T-helper 1 cell treated with Interleukin-12 subunit alpha and Interleukin-12 subunit beta and Interleukin-4 antibody, amounts not matched to agents 30 ng/mL and 1 ng/mL, for 36 hours (primary cell): Measurements from ENCODE around the gene SERPINA5. TPM values are rescaled to one million over a fixed set of nuclear protein-coding genes. Genes with fewer than 3 reads are reported as not detected.
"Not testable (repeated sequence)": the region's sequence is repeated elsewhere in the genome, so short reads cannot be mapped to it uniquely, and the experiment has no call there.

Experiments used
- intact Hi-C: fragments of 100-400 bp; cut with micrococcal nuclease; formaldehyde crosslinking; loops from one replicate; pipeline ENCODE4 v1.15.1; 2024
- total RNA-seq: library from RNA; stranded (reverse); gene quantifications from 2 replicates; pipeline ENCODE4 v1.2.3, GENCODE V29; 2022

SERPINA5 gene
- total RNA-seq, 1 donor from 2014 or later: not detected

GRCh38 chr14:94621358-94622134 is 40.3 kb downstream of the SERPINA5 start:
- intact Hi-C loops: no loop called here

DNA sequence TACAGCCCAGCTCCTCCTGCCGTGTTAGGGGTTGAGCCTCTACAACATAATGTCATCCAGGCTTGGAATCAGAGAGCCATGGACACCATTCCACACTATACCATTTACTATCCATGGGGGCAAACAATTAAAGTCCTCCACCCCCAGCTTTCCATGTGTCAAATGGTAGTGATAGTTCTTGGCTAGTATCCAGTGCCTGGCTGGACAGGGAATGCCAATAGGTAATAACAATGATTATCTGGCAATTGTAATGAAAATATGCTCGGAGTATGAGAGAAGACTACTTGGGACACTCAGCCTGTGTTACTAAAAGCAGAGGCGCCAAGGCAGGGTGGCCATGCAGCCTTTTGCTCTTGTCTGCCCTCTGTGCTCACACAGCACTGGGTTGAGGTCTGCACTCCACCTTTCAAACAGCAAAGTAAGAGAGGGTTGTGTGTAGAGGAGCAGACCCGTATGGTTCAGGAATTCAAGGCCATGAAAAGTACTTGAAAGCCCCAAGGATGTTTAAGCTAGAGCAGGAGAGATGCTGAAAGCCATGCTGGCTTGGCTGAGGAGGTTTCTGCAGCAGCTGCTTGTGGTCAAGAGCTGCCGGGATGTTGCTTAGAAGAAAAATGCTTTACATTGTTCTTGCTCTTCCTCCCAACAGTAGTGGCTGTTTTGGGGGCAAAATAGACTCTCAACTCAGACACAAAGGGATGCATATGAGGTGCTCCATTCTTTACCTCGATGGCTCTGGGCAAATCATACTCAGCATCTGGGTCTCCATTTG is 41.6 kb downstream of the SERPINA5 start:
- intact Hi-C loops: no loop called here

GRCh38 chr14:94623422-94623809 is 42.2 kb downstream of the SERPINA5 start:
- intact Hi-C loops: no loop called here

- intact Hi-C loops: no loop called here
These were observed 42.8 kb downstream of the SERPINA5 start for GRCh38 chr14:94623856-94624499.

DNA sequence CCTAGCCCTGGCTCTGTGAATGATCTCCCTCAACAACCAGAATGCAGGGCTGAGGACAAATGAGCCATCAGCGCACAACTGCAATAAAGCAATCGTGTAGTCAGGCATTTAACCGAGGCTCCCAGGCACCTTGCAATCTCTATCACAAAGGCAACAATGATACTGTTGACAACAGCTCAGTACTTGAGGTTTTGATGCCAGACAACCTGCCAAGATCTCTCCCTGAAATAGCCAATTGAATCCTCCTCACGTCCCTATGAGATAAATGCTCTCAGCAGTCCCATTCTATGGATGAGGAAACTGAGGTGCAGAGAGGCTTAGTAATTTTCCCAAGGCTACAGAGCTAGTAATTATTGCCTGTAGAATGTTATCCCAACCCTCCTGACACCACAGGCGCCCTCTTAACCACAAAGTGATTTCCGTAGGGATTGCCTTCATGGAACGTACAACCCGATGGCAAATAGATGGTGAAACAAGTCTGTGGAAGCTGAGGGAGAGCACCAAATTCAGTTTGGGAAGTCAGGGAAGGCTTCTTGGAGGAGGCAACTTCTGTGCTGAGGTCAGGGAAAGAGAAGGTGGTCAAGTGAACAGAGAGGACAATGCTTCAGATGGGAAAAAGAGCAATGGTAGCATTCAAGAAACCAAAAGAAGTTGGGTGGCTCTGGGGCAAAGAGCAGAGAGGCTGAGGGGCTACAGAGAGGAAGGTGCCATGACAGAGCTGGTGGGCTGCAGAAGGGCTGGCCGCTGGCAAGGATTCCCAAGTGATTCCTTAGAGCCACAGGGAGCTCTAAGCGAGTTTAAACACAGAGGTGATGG is 43.5 kb downstream of the SERPINA5 start:
- intact Hi-C loops: no loop called here

DNA sequence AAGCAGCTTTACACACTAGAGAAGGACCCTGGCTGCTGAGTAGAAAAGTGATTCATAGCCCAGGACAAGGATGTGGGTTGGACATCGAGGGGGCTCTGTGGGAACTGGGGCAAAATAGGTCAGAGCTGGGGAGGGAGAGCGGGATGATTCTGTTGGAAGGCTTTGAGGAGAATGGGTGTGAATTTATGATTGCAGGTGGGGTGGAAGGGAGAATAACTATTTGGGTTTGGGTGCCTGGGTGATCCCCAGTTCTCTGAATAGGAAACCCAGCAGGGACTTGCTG is 44.1 kb downstream of the SERPINA5 start:
- intact Hi-C loops: no loop called here

DNA sequence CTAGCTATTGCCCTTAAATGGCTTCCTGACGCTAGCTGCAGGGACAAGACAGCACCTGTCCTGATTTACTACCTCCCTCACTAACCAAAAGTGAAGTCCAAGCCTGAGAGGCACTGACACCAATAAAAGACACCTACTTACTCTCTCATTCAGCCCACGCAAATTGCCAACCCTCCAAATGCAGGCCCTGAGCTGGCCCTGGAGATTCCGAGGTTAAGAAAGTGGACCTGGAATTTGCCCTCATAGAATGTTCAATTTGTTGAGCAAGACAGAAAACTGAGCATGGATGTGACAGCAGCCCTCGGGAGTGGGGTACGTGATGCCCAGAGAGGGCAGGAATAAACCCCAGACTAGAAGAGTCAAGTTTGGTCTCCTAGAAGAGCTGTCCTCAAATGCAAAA is 47.4 kb downstream of the SERPINA5 start:
- intact Hi-C loops: no loop called here

DNA sequence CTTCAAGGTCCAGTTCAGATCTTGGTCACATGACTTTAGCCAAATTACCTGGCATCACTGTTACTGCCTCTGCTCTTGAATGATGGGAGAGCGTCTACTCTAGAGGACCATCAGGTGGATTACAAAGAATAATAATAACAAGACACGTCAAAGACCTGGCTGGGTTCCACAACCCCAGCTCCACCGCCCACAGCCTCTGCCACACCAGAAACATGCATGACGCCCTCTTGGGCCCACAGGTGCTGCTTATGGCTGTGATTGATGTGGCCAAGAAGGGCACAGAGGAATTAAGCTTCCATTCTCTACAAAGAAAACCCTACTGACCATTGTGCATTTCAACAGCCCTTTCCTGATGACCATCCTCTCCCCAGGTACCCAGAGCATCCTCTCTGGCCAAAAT is 49.2 kb downstream of the SERPINA5 start:
- intact Hi-C loops: no loop called here

- intact Hi-C loops: no loop called here
These were observed 49.8 kb downstream of the SERPINA5 start for GRCh38 chr14:94631050-94631449.

GRCh38 chr14:94631536-94632304 is 50.5 kb downstream of the SERPINA5 start:
- intact Hi-C loops: no loop called here

GRCh38 chr14:94632305-94632590 is 51.0 kb downstream of the SERPINA5 start:
- intact Hi-C loops: no loop called here

DNA sequence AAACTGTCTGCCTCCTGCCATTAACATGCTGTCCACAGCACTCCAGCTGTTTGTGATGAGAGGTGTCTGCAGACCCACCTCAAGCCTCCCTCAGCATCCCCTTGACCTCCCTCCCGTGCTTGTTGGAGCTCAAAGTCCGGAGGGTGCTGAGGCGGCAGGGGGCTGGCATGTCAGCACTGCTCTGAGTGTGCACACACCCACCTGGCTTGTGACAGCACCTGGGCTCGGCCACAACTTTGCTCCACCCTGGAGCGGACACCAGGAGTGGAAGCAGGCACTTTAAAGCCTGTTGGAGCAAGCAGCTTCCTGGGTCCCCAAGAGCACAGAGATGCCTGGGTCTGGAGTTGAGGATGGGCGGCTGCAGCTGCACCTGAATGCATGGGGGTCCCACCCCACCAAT is 51.9 kb downstream of the SERPINA5 start:
- intact Hi-C loops: no loop called here

- intact Hi-C loops: no loop called here
These were observed 53.9 kb downstream of the SERPINA5 start for GRCh38 chr14:94635154-94635553.

- intact Hi-C loops: no loop called here
These were observed 55.7 kb downstream of the SERPINA5 start for GRCh38 chr14:94636744-94637412.

- intact Hi-C loops: not testable (repeated sequence)
These were observed 56.6 kb downstream of the SERPINA5 start for GRCh38 chr14:94637814-94638213.

GRCh38 chr14:94638339-94638738 is 57.1 kb downstream of the SERPINA5 start:
- intact Hi-C loops: no loop called here

DNA sequence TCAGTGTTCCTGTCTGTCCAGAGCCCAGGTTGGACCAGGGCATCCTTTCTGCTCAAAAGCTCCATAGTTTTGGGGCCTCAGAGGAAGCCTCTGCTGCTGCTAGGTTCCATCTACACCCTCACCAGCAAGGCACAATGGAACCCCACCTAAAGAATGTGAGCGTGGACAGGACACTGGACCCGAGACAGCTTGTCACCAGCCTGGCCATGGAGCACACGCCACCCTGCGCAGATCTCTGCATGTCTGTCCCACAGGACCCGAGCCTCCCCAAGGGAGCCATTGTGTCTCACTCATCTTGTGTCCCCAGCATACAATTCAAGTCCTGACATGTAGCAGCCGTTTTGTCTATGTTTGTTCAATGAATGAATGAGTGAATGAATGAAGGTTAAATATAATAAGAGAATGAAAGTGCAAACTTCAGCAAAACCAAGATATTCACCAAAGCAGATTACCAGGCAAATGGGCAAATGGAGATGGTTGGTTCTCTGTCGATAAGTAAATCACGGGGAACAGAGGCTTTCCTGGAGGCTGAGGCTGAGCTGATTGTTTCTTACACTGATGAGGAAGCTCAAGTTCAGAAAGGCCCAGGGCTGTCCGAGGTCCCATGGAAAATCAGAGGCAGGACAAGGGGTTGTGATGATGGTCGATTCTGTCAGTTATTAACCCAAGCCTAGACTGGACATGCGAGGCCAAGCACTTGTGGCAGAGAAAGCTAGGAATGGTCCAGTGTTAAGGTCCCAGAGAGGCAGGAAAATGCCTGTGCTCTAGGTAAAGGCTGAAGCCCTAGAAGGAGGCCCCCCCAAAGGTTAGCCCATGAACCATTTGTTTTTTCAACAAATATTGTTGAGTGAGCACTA is 58.0 kb downstream of the SERPINA5 start:
- intact Hi-C loops: no loop called here

- intact Hi-C loops: no loop called here
These were observed 59.8 kb downstream of the SERPINA5 start for GRCh38 chr14:94640721-94641631.

GRCh38 chr14:94641632-94641955 is 60.4 kb downstream of the SERPINA5 start:
- intact Hi-C loops: no loop called here
